ENCODE measurements around the gene FOXO3.
"Not testable (repeated sequence)": the region's sequence is repeated elsewhere in the genome, so short reads cannot be mapped to it uniquely, and the experiment has no call there.

FOXO3 gene

GRCh38 chr6:108675226-108676200 lies 114.8 kb downstream of the FOXO3 start:
- peaks cover 15% of the 10 kb centered on the region for H3K36me3 Mint-ChIP-seq (ENCODE audit: low read depth)
- H3K27ac Mint-ChIP-seq = no peak overlapping the region
- peaks cover 43% of the 10 kb centered on the region for H3K4me1 Mint-ChIP-seq (ENCODE audit: low read depth)
- no peak overlapping the region for H3K4me3 Mint-ChIP-seq
- no peaks in the 10 kb centered on the region for H3K9me3 Mint-ChIP-seq
- no peaks in the 10 kb centered on the region for H3K27me3 Mint-ChIP-seq
- no peak for DNase-seq

DNA sequence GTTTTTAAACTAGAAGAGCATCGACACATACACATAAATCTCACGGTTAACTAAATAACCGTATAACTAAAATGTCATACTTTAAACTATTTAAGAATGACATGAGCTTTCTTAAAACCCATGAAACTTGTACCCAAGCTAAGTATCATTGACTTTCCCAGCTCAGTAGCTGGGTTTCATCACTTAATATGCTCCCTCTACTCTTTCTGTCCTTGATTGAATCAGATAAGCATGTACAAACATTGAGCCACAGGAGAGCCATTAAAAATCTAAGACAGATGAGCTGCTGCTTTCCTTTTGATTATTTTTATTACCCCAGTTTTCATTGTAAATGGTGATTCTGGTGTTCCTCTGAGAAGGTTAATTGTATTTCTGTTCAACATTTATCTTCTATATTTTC lies 115.8 kb downstream of the FOXO3 start:
- no peak overlapping the region for H3K27ac Mint-ChIP-seq
- no peaks in the 10 kb centered on the region for H3K27me3 Mint-ChIP-seq
- peaks cover 36% of the 10 kb centered on the region for H3K4me1 Mint-ChIP-seq (ENCODE audit: low read depth)
- H3K4me3 Mint-ChIP-seq = no peak overlapping the region
- no peak for DNase-seq
- H3K36me3 Mint-ChIP-seq (ENCODE audit: low read depth) = peaks cover 18% of the 10 kb centered on the region
- no peaks in the 10 kb centered on the region for H3K9me3 Mint-ChIP-seq

- Mint-ChIP-seq H3K27ac (no peak overlapping the region), H3K27me3 (no peaks in the 10 kb centered on the region), H3K36me3 (ENCODE audit: low read depth) (peaks cover 21% of the 10 kb centered on the region), H3K9me3 (no peaks in the 10 kb centered on the region), H3K4me1 (ENCODE audit: low read depth) (peaks cover 34% of the 10 kb centered on the region), H3K4me3 (no peak overlapping the region)
- no peak for DNase-seq
These were observed 116.6 kb downstream of the FOXO3 start for GRCh38 chr6:108677357-108677756.

GRCh38 chr6:108677894-108678293 lies 117.2 kb downstream of the FOXO3 start:
- no peak overlapping the region for H3K27ac Mint-ChIP-seq
- peaks cover 29% of the 10 kb centered on the region for H3K4me1 Mint-ChIP-seq (ENCODE audit: low read depth)
- H3K27me3 Mint-ChIP-seq = no peaks in the 10 kb centered on the region
- no peak overlapping the region for H3K4me3 Mint-ChIP-seq
- no peaks in the 10 kb centered on the region for H3K9me3 Mint-ChIP-seq
- peaks cover 21% of the 10 kb centered on the region for H3K36me3 Mint-ChIP-seq (ENCODE audit: low read depth)
- no peak for DNase-seq

- not testable (repeated sequence) for H3K27me3 Mint-ChIP-seq, H3K27ac Mint-ChIP-seq, H3K4me3 Mint-ChIP-seq, DNase-seq, H3K9me3 Mint-ChIP-seq
- Mint-ChIP-seq H3K4me1 (ENCODE audit: low read depth) (peaks cover 20% of the 10 kb centered on the region), H3K36me3 (ENCODE audit: low read depth) (peaks cover 24% of the 10 kb centered on the region)
These were observed 119.6 kb downstream of the FOXO3 start for GRCh38 chr6:108680314-108680713.

- H3K27ac Mint-ChIP-seq, DNase-seq, H3K27me3 Mint-ChIP-seq, H3K4me3 Mint-ChIP-seq, H3K9me3 Mint-ChIP-seq: not testable (repeated sequence)
- peaks cover 29% of the 10 kb centered on the region for H3K36me3 Mint-ChIP-seq (ENCODE audit: low read depth)
- H3K4me1 Mint-ChIP-seq (ENCODE audit: low read depth) = peaks cover 12% of the 10 kb centered on the region
These were observed 121.0 kb downstream of the FOXO3 start for GRCh38 chr6:108681721-108682120.

- not testable (repeated sequence) for H3K27me3 Mint-ChIP-seq; H3K27ac Mint-ChIP-seq; DNase-seq; H3K4me3 Mint-ChIP-seq; H3K4me1 Mint-ChIP-seq (ENCODE audit: low read depth); H3K9me3 Mint-ChIP-seq
- peaks cover 29% of the 10 kb centered on the region for H3K36me3 Mint-ChIP-seq (ENCODE audit: low read depth)
These were observed 121.8 kb downstream of the FOXO3 start for GRCh38 chr6:108682383-108683119.

- not testable (repeated sequence) for H3K4me3 Mint-ChIP-seq; H3K27me3 Mint-ChIP-seq; H3K9me3 Mint-ChIP-seq; DNase-seq; H3K27ac Mint-ChIP-seq; H3K4me1 Mint-ChIP-seq (ENCODE audit: low read depth)
- H3K36me3 Mint-ChIP-seq (ENCODE audit: low read depth) = peaks cover 31% of the 10 kb centered on the region
These were observed 123.3 kb downstream of the FOXO3 start for GRCh38 chr6:108683976-108684375.

DNA sequence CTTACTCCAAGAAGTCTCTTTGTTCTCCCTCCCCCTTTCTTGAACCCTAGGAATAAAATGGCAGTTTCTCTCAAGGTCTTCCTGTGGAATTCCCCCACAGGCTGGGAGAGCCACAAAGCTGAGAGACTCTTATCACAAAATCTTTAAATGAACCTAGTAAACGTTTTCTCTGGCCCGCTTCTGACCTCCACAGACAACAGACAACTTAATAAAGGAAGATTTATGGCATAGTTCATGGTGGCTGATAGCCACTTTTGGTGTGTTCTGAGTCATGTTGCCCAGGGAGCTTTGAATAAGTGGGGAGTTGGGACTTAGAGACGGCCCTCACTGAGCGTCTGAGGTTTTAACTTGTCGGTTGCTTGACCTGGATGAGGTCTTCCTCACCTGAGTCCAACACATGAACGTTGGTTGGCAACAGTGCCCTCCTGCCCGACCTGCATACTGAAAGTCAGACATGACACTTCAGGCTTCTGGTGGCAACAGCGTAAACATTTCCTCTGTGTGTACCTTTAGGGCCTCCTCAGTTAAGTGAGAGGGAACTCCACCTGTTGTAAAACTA lies 124.1 kb downstream of the FOXO3 start:
- Mint-ChIP-seq H3K36me3 (ENCODE audit: low read depth) (peaks cover 23% of the 10 kb centered on the region), H3K4me1 (ENCODE audit: low read depth) (peaks cover 6% of the 10 kb centered on the region), H3K27ac (peak overlapping the region; percentile 5), H3K9me3 (no peaks in the 10 kb centered on the region), H3K4me3 (no peak overlapping the region), H3K27me3 (no peaks in the 10 kb centered on the region)
- DNase-seq = no peak

DNA sequence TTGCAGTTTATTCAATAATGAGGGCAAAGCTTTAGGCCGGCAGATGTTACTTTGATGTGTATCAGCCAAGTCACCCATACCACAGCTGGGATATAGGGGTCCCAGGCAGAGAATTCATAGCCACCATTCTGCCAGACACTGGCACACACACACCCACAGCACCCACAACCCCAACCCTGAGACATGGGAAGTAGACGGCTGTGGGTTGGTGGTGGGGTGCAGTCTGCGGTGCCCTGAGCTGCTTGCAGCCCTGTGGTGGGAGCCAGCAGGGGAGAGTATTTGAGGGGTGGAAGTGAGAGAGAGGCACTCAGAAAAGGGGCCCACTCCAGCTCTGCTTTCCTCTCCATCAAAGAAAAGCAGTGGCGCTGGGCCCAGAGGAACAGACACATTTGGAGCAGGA lies 125.3 kb downstream of the FOXO3 start:
- H3K36me3 Mint-ChIP-seq (ENCODE audit: low read depth) = peaks cover 13% of the 10 kb centered on the region
- no peak overlapping the region for H3K27ac Mint-ChIP-seq
- DNase-seq = no peak
- H3K27me3 Mint-ChIP-seq = no peaks in the 10 kb centered on the region
- H3K4me1 Mint-ChIP-seq (ENCODE audit: low read depth) = peaks cover 8% of the 10 kb centered on the region
- no peak overlapping the region for H3K4me3 Mint-ChIP-seq
- H3K9me3 Mint-ChIP-seq = no peaks in the 10 kb centered on the region

GRCh38 chr6:108686896-108687295 lies 126.2 kb downstream of the FOXO3 start:
- Mint-ChIP-seq H3K4me3 (no peak overlapping the region), H3K27ac (no peak overlapping the region), H3K36me3 (ENCODE audit: low read depth) (peaks cover 13% of the 10 kb centered on the region), H3K9me3 (no peaks in the 10 kb centered on the region), H3K4me1 (ENCODE audit: low read depth) (peaks cover 8% of the 10 kb centered on the region), H3K27me3 (no peaks in the 10 kb centered on the region)
- DNase-seq = no peak

DNA sequence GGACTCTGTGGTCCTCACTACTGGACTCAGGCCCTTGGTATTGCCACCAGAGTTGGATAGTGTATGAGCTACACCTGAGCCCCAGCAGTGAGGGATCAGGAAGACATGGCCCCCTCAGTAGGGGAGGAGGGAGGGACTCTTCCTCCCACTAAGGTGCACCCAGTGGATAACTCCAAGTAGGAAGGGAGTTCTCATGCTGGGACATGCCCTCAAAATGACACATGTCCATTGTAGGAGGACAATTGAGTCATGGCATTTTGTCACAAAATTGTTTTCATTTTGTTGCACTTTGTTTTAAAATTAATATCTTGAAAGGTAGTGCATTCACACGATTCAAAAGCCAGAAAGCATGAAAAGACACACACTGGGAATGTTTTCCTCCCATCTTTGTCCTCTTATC lies 127.2 kb downstream of the FOXO3 start:
- H3K27me3 Mint-ChIP-seq = no peaks in the 10 kb centered on the region
- H3K27ac Mint-ChIP-seq = no peak overlapping the region
- peaks cover 8% of the 10 kb centered on the region for H3K4me1 Mint-ChIP-seq (ENCODE audit: low read depth)
- H3K9me3 Mint-ChIP-seq = no peaks in the 10 kb centered on the region
- H3K4me3 Mint-ChIP-seq = no peak overlapping the region
- no peak for DNase-seq
- H3K36me3 Mint-ChIP-seq (ENCODE audit: low read depth) = peaks cover 10% of the 10 kb centered on the region

DNA sequence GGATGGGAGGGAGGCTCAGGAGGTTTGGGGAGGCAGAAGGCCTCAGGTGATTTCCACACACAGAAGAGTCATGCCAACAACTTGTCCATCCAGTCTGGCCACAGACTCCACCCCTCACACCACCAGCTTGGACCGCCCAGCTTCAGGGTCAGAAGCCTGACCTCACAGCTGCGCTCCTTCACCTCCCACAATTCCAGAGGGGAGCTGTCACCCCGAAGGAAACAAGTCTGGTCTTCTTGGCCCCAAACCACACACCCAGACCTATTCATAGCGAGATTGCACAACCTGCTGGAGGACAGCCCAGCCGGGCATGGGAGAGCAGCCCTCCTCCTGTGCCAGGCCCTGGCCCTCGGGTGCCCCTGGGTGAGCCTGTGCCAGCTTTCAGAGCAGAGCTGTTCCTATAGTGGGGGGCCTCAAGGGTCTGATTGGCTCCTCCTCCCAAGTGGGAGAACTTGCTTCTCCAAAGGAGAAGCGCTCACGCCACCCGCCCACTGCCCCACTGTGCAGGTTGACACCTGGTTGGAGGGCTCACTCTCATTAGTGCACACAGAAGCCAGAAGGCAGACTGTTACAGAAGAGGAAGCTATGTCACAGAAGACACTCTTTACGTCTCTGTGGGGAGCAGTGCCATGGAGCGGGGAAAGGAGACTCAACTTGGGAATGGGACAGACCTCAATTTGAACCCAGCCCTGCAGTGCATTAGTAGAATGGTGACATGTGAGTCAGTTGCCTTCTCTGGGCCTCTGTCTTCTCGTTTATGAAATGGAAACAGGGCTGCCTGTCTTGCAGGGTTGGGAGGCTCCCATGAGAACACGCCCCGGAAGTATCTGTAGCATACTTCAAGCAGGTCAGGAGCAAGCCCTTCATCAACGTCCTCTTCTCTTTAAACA lies 128.8 kb downstream of the FOXO3 start:
- Mint-ChIP-seq H3K4me1 (ENCODE audit: low read depth) (peaks cover 7% of the 10 kb centered on the region), H3K27me3 (no peaks in the 10 kb centered on the region), H3K27ac (no peak overlapping the region), H3K9me3 (no peaks in the 10 kb centered on the region), H3K4me3 (no peak overlapping the region), H3K36me3 (ENCODE audit: low read depth) (peaks cover 7% of the 10 kb centered on the region)
- DNase-seq = no peak

Measured in activated T-cell treated with anti-CD3 and anti-CD28 coated beads, Interleukin-2, amount 50 U/mL, for 24 hours (primary cell).